Bone marrow (tissue), 2 donors: ENCODE data around the gene AKAP8.
"Not testable (repeated sequence)": the region's sequence is repeated elsewhere in the genome, so short reads cannot be mapped to it uniquely, and the experiment has no call there.

Experiments used
- DNase-seq, 2 donors: peaks; one replicate each; lab custom pipeline; 2025; lab: John Stamatoyannopoulos, UW

AKAP8 gene

DNA sequence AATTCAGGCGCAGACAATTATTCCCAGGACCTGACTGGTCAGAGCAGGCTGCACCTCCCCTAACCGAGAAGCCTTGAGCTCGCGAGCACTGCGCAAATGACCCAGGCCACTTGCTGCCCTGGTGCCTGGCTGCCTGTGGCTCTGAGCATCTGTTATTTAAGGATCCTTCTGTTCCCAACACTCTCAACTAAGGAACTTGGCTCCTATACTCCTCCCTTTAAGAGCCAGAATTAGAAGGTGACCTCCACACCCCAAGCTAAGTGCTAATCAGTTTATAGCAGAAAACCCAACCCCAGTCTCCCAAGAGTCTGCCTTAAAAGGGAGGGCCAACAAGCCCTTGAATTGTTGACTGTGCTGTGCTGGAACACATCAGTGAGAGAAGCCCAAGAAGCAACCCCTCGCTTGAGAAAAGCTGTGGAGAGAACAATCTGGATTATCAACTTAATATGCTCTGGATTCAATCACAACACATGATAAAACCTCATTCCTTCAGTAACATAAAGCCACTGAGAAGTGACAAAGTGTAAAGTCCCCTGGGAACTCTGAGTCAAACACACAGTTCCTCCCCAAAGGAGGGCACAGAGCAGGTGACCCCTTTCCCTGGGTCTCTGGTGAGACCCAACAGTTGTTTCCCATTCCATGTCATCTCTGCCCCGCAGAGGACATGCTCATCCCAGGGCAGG lies 24.7 kb upstream of the AKAP8 start:
- DNase-seq = no peak

DNA sequence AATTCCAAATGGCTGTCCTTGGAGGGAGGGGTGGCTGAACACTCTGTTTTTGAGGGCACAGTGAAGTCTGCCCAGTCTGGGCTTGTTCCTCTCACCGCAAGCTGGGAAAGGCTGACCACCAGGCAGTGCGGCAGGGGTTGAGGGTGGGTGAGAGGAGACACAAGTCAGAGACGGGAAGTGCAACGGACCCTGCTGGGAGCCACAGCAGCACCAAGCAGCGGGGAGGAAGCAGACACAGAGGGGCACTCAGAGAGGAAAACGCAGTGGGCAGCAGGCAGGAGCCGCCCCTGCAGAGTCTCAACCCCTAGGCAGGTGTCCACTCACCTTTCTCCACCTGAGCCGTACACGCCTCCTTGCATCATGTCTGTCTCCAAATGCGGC lies 23.6 kb upstream of the AKAP8 start:
- DNase-seq = no peak

DNA sequence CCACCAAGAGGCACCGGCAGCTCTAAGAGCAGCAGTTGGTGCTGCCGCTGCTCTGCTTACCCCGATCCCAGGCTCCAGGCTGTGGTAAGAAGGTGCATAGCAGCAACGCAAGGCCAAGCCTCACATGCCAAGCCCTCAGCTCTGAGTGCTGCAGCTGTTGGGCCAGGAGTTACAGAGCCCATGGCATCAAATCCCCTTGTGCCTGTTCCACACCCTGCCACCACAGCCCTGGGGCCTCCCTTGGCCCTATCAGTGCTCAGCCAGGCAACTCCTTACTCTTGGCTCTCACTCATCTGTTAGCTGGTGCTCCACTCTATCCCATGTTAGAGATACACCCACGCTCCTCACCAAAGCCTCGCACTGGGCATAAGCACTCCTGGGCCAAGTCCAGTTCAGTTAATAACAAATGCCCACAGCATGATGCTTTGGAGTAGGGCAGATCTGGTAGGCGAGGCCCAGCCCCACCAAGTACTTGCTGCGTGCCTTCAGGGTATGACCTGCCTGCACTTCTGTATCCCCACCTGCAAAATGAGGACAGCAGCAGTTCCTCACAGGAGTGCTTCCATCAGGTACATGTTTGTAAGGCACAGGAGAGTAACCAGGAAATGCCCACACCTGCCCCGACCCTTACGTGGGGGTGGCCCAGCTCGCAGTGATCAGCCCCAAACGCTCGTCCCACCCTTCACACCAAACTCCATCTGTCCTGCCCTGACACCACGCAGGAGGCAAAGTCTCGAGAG lies 23.0 kb upstream of the AKAP8 start:
- no peak for DNase-seq

DNA sequence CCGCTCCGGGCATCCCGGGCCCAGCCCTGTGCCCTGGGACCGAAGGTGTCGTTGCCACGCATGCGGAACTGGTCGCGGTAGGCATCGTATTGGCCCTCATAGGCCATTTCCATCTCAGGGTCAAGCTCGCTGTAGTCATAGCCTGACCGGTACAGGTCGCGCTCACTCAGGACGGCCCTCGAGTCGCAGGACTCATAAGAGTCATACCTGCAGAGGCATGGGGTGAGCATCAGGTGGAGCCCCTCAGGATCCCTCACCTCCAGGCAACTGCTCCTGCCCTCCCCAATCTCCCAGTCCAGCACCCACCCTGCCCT lies 21.8 kb upstream of the AKAP8 start:
- no peak for DNase-seq

DNA sequence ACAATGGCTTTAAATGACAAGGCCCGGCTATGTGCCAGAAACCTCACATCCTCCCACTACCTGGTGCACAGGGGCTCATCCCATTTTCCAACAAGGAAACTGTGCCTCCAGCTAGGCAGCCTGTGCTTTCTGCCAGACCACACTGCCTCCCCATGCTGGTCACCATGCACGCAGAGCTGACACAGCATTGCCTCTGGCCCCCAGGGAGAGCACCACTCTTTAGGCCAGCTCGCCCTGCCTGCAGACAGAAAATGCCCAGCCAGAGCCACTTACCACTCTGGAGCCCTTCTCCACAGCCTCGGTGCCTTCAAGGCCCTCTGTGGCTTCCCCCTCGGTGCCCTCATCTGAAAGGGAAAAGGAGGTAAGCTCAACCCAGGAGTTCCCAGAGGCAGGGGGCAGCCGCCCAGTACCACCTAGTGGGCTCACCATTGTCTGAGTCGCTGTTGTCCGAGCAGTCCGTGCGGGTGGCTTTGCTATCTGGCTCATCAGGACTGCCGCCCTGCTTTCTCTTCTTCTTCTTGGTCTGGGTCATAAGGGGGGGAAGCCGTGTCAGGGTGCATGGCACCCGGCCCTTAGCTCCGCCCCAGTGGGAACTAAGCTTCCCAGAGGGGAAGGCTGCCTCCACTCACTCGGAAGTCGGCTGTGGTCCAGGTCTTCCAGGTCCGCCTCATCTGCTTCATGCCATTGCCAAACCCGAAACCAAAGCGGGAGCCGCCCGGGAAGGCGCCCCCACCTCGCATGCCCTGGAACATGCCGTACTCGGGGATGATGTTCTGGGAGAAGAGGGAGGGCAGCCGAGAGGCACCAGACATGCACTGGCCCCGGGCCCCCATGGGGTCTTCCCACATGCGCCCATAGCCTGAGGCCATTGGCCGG lies 21.2 kb upstream of the AKAP8 start:
- DNase-seq = no peak

DNA sequence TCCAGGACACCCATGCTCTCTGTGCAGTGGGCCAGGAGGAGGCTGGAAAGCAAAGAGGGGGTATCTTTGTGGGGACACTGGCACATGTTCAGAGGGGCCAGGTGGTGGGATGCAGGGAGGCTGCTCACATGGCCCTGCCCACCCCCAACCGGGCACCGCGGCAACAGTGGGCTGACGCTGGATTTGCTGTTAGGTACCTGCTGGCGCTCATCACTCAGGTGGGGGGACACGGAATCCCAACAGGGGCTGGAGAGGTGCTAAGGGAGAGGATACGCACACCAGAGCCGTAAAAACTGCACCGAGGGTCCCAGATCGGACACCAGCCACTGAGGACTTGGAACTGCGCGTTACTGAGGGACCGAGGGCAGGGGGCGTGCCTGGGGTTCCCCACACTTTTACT lies 20.0 kb upstream of the AKAP8 start:
- no peak for DNase-seq

DNA sequence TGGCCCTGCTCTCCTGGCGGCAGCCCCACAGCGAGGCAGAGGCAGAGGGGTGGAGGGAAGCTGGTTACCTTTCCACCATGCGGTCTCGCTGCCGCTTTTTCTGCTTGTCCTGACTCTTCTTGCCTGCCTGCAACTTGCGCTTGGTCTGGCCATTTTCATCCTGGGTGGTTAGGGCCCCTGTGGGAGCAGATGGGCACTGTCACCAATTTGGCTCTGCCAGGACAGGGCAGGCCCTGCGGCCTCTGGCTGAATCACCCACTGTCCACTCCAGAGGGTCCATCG lies 19.6 kb upstream of the AKAP8 start:
- no peak for DNase-seq

DNA sequence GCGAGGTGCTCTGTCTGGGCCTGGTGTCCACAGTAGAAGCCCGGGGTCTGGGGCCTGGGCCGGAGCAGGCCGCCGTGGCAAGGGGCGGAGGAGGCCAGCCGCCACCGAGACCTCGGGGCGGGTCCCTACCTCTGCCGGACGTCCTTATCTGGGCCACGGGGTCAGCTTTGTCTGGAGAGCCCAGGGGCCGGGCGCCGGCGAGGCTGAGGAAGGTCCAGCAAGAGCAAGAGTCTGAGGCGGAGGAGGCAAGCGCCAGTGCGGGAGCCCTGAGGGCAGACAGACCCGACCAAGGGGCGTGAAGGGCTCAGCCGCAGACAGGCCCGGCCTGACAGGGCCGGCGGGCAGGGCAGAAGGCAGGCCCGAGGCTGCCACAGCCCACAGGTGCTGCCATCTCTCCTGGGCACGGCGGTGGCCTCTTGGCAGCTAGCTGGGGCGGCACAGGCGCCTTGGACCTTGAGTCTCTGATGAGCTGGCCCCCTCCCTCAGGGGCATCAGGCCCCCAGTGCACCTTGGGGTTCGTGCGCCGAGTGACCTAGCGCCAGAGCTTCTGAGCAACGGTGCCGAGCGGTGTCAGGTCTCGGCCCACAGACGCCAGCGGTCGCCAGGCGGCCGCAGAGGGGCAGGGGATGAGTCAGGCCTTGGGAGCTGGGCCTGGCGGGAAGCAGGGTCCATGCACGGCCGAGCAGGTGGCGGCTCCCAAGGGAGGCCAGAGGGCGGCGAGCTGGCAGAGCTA lies 19.1 kb upstream of the AKAP8 start:
- no peak for DNase-seq

DNA sequence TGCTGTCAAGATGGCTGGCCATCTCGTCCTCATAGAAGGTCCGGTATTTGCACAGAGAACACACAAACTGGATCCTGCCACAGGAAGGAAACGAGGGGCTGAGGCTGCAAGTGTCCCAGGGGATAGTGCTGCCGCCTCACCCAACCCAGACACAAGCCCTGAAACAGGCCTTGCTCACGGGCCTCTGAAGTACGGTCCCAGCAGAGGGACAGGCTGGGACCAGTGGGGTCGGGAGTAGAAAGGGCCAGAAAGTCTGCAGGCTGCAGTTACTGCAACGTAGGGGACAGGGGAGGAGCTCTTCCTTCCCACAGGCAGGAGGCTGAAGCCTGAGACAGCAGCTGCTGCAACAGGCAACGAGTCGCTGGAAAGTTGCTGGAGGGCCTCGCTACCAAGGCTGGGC lies 18.2 kb upstream of the AKAP8 start:
- no peak for DNase-seq

DNA sequence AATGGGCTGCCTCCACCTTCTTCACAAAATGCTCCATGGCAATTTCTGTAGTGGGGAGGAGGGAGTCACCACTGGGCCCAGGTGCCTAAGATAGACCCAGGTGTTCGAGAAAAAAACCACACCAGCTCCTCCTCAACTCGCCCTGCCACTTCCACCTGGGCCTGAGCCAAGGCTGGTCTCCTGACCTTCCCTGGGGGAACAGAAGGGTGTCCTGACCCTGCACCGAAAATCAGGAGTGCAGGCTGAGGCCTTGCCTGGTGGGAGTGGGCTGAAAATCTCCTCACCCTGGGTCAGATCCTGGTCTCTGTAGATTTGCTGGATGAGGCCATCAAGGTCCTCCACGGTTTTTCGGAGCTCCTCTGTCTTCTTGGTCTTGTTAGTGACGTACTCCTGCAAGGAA lies 17.6 kb upstream of the AKAP8 start:
- no peak for DNase-seq

DNA sequence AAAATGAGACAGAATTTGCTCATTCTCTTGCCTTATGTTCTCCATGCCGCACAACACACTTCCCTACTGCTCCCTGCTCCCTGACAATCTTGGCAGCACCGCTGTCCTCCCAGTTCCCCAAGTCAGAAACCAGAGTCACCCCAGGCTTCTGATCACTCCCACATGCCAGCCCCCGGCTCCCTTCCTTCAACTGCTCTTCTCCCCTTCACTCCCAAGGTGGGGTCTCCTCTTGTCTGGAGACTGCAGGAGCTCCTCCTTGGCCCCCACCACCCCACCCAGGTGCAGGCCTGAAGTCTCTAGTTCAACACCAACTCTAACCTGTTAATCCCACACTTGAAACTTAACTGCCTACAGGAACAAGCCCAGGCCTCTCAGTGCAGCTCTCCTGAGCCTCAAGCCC lies 16.8 kb upstream of the AKAP8 start:
- no peak for DNase-seq

DNA sequence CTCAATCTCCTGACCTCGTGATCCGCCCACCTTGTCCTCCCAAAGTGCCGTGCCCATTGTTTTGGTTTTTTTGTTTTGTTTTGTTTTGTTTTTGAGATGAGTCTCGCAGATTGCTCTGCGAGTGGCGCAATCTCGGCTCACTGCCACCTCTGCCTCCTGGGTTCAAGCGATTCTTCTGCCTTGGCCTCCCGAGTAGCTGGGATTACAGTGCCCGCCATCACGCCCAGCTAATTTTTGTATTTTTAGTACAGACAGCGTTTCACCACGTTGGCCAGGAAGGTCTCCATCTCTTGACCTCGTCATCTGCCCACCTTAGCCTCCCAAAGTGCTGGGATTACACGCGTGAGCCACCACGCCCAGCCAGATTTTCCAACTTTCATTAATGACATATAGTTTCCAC lies 15.7 kb upstream of the AKAP8 start:
- not testable (repeated sequence) for DNase-seq

DNA sequence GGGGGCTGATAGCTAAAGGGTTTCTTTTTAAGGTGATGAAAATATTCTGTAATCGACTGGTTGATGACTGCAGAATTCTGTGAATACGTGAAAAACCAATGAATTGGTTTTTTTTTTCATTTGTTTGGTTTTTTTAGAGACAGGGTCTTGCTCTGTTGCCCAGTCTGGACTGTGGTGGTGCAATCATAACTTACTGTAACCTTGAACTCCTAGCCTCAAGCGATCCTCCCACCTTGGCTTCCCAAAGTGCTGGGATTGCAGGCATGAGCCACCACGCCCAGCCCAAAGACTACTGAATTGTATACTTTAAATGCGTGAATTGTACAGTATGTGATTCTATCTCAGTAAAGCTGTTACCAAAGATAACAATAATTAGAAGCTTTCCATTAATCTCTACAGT lies 14.8 kb upstream of the AKAP8 start:
- no peak for DNase-seq

DNA sequence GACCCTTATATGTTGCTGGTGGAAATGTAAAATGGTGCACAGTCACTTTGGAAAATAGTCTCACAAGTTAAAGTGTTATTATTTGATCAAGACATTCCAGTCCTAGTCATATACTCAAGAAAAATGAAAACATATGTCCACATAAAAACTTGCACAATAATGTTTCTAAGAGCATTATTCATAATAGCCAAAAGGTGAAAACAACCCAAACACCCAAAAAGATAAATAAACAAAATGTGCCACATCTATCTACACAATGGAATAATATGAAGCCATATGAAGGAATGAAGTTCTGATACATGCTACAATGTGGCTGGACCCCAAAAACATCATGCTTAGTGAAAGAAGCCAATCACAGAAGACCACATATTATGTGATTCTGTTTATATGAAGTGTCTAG lies 14.4 kb upstream of the AKAP8 start:
- DNase-seq = no peak

DNA sequence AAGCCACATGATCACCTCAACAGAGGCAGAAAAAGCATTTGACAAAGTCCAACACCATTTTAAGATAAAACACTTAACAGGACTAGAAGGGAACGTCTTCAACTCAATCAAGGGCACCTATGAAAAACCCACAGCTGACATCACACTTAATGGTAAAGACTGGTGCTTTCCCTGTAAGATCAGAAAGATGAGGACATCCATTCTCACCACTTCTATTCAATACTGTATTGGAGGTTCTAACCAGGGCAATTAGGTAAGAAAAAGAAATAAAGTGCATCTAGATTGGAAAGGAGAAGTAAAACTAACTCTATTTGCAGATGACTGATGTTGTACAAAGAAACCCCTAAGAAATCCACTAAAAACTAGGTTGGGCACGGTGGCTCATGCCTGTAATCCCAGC lies 11.2 kb upstream of the AKAP8 start:
- DNase-seq = no peak

DNA sequence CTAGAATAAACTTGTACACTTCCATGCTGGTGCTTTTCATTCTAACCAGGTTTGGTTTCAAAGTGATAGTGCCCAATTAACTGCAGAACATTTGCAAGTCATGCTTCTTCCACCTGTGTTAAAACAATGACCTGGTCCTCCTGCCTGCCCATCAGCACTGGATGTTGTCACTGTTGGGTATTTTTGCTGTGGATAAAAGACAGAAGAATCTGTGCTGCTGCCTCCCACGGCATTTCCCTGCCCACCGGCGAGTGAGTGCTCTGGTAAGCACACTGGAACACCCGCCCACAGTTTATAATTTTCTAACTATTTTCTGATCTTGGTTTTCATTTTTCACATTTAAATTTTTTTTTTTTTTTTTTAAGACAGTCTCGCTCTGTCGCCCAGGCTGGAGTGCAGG lies 2.3 kb upstream of the AKAP8 start:
- DNase-seq = no peak

DNA sequence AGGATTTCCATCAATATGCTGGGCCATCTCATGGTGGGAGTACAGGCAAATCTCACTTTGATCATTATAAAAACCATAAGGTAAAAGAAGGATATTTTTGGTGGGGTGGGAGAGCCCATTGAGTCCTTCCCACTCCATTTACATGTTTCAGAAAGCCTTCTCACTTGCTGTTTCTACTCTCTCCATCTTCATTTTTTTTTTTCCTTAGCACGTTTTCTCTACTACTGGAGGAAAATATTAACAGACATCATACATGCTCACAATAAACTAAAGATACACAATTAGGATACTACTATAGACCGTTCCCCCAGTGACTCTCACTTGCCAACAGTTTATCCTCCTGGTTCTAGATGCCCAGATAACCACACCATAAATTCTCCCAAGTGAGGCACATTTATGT lies 1.8 kb upstream of the AKAP8 start:
- DNase-seq = no peak

DNA sequence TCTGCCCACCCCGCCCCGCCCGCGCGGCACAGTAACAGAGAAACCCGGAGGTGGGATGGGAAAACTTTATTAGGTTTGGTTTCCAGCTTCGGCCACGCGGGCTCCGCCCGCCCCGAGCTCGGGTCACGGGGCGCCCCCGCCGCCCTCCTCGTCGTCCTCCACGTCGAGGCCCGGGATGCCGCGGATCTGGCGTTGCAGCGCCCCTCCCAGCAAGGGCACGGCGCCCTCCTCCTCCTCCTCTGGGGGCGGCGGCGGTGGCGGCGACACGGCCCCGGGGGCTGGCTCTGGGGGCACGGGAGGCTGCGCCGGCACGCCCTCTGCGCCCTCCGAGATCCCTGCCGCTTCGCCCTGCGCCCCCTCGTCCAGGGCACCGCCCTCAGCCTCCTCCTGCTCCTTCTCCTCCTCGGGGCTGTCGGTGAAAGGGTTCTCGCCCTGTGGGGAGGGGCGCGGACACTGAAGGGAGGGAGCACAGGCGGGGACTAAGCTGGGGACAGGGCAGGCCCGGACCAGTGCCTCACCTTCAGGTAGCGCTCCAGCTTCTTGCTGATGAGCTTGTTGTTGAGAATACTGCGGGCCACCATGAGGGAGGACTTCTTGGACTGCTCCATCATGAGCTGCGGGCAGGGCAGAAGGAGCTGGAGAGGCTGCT lies 536 bp upstream of the AKAP8 start:
- no peak for DNase-seq

DNA sequence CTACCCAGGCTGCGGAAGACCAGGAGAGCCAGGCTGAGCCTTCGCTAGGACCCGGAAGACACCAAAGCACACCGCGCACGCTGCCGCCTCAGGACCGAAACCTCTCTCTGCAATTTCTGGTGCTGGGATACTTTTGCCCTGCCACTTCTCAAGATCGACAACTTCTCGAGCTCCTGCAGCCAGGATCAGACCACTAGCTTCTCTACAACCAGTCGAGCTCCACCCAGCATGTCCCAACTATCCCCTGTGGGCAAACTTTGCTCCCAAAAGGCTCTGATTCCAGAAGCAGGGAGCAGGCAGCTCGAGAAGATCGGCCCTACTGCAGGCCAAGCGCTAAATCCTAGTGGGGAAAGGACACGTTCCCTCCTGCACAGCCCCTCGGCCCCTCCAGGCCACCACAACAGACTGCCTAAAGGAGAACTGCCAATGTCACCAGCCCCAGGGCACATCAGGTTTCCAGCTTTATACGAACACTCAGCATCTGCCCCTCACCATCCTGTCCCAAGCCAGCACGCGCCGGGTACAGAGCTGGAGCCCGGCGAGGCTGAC lies 979 bp downstream of the AKAP8 start:
- peak; percentile 28 to 36 for DNase-seq

DNA sequence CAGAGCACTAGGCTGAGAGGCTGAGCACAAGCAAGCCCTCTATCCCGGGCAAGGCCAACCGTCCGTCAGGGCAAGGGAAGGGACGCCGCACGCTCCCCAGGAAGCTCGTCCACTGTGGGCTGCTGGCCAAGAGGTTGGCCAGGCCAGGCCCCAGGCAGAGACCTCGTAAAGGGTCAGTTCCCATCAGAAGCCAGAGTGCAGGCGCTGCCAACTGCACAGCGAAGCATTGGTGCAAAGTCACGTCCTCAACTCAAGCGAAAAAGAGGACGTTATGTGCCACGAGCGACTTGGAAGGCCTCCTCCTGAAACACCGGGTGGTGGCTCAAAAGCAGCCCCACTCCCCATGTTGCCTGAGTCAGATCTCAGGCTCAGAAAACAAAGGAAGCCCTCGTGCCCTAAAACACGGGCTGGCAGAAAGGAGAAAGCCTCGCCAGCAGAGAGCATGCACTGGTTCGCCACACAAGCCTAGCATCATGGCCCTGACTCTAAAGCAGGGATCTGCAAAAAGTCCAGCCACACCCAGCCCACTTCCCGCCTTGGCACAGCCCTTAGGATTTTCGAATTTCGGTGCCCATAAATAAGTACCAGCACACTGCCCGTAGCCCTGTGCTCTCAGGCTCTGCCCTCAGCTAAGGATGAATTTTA lies 4.7 kb downstream of the AKAP8 start:
- no peak for DNase-seq

DNA sequence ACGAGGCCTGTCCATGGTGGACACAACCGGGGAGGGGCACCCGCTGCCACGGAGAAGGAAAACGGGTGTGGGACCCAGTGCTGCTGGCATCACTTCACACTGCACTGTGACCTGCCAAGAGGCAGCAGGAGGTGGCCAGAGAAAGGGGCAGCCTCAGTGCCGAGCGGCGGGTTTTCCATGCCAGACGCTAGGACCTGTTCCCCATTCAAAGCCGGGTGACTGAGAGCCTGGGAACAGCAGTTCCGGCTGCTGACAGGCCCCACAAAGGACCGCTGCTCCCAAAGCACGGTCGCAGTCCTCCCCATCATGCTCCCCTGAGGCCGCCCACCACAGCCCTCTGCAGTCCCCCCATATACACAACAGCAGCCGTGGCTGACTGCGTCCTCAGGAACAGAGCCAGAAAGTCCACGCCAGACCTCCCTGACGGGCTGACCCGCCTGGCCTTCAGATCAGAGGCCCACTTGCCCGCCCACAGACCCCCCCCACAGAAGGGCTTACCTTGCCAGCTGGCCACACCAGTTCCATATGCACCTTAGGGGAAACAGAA lies 5.4 kb downstream of the AKAP8 start:
- no peak for DNase-seq
